GM08714 (cell line): ENCODE results near the gene LAMP1.
"Not testable (repeated sequence)": the region's sequence is repeated elsewhere in the genome, so short reads cannot be mapped to it uniquely, and the experiment has no call there.

Experiments
- H3K4me3 ChIP-seq: fragments of 200-500 bp; sonication (Bioruptor generic); 2 replicates; pipeline ENCODE4 v1.5.1; 2014; ENCODE audit warnings: mild to moderate bottlenecking, low read length, inconsistent platforms
- ZNF274 ChIP-seq: IDR thresholded peaks from 2 replicates; pipeline ENCODE4 v1.6.1; 2012; ENCODE audit warnings: mild to moderate bottlenecking, low read depth, low read length

Gene LAMP1

DNA sequence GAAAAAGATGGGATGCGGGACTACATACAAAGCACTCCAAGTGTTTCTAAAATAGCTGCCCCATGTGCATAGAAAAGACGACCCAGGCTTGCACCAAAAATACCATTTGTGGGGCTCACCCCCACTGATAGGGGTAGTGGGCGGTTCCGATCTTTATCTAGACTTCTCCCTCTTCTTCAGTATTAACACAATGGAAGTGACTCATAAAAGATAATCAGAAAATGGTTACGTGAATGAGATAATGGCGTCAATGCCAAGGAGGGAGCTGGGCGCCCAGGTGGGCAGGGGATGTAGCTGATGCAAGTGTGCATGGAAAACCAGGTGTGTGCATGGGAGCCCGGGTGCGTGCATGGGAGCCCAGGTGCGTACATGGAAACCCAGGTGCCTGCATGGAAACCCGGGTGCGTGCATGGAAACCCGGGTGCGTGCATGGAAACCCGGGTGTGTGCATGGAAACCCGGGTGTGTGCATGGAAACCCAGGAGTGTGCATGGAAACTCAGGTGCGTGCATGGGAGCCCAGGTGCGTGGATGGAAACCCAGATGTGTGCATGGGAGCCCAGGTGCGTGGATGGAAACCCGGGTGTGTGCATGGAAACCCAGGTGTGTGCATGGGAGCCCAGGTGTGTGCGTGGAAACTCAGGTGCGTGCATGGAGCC is 32.7 kb downstream of the LAMP1 start:
- H3K4me3 ChIP-seq, result no peak overlapping the region
- TF ChIP-seq ZNF274, result no peak

DNA sequence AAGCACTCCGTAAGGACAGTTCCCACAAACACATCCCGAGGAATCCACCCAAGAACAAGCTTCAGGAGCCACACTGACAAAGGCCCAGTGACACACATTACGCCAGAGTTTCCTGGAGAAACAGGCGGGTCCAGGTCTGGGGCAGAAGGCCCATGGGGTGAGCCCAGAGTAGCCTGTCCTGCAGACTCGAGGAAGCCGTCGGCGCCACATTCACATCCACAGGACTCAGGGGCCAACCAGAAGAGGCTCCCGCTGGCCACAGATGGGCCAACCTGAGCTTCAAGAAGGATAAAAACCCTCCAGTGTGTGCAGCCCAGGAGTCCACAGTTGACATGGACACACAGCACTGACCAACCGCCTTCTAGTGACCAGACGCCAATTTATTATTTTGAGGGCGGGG is 35.6 kb downstream of the LAMP1 start:
- no peak for TF ChIP-seq ZNF274
- H3K4me3 ChIP-seq, result no peak overlapping the region

DNA sequence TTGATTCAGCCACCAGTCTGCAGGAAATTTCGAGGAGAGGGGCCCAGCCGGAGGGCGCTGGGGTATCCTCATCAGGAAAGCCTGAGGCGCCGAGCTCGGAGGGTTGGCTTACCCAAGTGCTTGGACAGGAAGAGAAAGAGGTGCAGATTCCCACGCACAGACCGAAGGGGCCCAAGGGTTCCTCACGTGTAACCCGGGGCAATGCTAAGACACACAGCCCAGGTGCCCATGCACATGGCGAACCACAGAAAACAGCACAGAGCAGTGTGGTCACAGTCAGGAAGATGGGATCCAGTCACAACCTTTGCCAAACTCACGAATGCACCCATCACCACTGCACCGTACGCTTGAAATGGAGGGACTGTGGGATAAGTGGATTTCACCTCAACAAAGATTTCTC is 36.0 kb downstream of the LAMP1 start:
- no peak overlapping the region for H3K4me3 ChIP-seq
- no peak for TF ChIP-seq ZNF274

DNA sequence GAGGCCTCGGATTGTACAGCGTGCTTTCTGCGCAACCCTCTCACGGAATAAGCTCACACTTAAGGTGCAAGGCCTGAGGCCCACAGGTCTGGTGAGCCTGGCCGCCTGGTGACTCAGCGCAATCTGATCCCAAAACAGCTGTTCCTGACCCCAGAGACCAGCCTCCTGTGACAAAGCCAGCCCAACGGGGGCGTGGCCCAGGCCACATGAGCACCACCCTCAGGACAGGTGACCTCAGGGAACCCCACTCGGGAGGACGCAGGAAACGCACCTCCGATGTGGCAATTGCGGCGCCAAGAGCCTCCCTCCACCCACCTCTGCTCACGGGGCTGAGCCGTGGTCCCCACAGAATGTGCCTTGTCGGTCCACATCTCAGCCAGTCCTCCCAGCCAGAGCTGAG is 40.5 kb downstream of the LAMP1 start:
- no peak overlapping the region for H3K4me3 ChIP-seq
- TF ChIP-seq ZNF274, result no peak

DNA sequence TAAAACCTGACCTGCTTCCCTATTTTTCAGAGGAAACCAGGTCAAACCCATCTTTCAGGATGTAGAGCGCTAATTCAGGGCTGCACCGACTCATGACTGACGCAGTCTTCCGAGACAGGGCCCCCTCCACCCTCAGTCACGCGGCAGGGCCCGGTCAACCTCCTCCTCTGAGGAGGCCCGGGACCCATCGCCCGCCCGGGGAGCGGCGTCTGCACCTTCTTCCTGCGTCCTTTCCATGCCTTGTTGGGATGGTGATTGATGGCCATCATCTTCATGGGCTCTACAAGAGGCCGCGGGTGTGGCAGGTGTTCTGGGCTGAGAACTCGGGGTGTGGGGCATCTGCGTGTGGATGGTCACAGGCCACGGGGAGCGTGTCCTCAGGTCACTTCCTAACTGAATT is 40.9 kb downstream of the LAMP1 start:
- no peak for TF ChIP-seq ZNF274

DNA sequence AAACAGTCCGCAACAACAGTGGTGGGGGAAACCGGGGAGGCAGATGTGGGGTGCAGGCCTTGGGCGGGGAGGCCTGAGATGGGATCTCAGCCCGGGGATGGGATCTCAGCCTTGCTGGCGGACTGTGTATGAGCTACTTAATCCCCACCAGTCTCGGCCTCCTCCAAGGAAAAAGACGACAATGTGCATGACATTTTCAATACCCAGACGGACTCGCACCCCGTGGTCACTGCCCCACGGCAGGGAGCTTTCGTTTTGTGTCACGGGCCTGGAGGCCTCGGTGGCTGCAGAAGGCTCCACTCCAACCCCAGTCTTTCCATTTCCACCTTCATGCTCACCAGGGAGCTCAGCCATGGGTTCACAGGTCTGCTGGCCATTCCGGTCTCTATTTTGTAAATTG is 41.4 kb downstream of the LAMP1 start:
- no peak overlapping the region for H3K4me3 ChIP-seq
- no peak for TF ChIP-seq ZNF274

More for the DNA sequence above, 40.9 kb downstream of the LAMP1 start:
- H3K4me3 ChIP-seq, result no peak overlapping the region

DNA sequence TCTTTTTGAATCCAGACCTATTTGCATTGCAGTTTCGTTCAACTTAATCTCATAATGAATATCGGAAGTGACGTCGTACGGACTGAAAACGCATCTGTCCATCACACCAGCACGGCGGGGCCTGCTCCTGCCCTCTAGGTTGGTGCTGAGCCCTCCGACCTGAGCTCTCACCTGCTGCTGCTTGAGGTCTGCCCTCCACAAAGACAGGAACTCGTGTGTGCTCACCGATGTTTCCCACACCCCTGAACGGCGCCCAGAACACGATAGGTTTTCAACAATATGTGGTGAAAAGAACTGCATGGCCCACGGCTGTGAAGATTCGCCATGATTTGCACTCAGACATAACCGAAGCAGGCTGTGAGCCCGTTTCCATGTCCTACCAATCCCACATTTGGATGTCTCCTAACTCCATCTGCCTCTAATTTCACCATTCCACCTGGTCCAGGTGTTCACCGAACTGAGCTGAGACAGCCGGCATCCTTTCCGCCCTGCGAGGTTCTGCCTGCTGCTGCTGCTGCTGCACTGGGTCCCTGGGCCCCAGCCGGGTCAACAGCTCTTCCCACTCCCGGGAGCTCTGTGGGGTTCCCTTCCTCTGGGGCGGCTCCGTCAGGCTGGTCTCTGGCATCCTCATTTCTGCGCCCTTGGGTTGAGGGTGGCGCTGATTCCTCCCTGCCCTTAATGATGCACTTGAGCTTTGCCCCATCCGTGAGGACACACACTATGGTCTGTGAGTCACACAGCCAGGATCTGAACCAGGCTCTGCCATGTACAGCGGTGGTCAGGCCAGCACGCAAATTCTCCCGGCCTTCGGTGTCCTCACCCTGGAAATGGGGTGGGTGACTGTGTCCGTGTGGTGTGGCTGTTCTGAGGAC is 46.0 kb downstream of the LAMP1 start:
- no peak overlapping the region for H3K4me3 ChIP-seq
- no peak for TF ChIP-seq ZNF274

DNA sequence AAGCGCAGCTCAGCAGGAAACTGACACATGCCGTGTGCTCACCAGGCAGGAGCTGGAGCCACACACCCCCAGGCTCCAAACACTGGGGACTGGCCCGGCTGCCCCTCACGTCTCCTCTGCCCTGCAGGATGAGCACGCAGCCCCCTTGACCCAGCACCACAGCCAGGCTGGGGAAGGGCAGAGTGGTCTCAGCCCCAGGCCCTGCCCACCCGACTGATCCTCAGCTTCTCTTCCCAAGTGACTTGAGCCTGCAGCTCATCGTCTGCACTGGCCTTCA is 46.6 kb downstream of the LAMP1 start:
- TF ChIP-seq ZNF274, result no peak
- no peak overlapping the region for H3K4me3 ChIP-seq

DNA sequence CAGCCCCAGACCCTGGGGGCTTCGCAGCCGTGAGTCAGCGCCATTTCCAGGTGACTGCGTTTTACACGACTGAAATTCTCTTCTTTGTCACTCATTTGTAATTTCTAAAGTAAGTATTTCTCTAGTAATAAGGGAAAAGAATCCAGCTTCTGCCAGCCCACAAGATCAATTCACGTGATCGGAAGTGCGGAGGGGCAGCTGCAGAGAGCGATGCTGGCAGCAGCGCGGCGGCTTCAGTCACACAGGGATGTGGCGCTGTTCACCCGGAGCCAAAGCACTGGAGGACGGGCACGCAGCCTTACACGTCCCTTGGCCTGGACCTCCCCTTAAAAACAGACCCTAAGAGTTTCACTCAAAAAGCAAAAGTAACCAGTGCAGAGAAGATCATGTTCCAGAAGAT is 48.4 kb downstream of the LAMP1 start:
- H3K4me3 ChIP-seq, result no peak overlapping the region
- no peak for TF ChIP-seq ZNF274

DNA sequence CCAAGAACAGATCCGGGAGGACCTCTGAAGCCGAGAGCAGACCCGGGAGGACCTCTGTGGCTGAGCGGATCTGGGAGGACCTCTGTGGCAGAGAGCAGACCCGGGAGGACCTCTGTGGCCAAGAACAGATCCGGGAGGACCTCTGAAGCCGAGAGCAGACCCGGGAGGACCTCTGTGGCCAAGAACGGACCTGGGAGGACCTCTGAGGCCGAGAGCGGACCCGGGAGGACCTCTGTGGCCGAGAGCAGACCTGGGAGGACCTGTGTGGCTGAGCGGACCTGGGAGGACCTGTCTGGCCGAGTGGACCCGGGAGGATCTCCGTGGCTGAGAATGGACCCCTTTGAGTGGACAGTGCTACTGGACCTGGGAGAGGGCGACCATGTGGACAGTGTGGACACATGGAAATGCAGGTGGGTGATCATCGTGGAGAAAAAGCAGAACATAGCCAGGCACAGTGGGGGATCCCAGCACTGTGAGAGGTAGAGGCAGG is 50.7 kb downstream of the LAMP1 start:
- H3K4me3 ChIP-seq, result not testable (repeated sequence)

DNA sequence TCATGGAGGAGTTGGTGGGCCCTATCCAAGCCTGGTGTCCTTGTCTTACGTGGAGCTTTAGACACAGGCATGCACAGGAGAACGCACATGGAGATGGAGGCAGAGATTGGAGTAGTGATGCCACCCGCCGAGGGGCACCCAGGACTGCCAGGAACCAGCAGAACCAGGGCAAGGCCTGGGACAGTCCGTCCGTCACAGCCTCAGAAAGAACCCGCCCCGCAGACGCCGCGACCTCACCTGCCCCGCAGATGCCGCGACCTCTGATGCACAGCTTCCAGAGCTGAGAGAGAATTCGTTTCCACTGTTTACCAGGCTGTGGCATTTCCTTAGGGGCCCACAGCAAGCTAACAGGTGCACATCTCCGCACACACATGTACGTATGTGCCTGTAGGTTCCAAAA is 51.6 kb downstream of the LAMP1 start:
- H3K4me3 ChIP-seq, result no peak overlapping the region
- TF ChIP-seq ZNF274, result no peak

DNA sequence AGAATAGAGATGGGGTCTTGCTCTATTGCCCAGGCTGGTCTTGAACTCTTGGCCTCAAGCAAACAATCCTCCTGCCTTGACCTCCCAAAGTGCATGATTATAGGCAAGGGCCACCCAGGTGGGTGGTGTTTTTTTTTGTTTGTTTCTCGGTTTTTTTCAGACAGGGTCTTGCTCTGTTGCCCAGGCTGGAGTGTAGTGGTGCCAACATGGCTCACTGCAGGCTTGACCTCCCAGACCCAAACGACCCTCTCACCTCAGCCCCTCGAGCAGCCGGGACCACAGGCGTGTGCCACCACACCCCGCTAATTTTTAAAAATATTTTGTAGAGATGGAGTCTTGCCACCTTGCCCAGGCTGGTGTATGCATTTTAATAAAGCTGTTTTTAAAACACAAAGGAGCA is 52.0 kb downstream of the LAMP1 start:
- TF ChIP-seq ZNF274, result no peak
- H3K4me3 ChIP-seq, result no peak overlapping the region

DNA sequence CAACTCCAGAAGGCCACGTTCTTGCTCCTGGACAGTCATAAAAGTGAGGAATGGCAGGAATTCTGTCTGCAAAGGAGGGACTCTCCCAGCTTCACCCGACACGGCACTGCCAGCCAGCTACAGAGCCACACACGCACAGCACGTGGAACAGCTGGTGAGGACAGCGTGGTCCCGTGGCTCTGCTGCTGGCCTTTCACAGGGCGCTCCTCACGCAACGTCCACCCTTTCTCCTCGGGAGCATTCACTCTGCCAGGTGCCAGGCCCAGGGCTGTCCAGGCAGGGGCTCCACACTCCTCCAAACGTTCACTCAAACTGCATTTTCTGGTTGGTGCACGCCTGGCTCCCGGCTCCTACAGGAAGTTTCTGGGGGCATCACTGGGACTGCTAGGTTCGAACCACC is 52.5 kb downstream of the LAMP1 start:
- H3K4me3 ChIP-seq, result no peak overlapping the region
- TF ChIP-seq ZNF274, result no peak

DNA sequence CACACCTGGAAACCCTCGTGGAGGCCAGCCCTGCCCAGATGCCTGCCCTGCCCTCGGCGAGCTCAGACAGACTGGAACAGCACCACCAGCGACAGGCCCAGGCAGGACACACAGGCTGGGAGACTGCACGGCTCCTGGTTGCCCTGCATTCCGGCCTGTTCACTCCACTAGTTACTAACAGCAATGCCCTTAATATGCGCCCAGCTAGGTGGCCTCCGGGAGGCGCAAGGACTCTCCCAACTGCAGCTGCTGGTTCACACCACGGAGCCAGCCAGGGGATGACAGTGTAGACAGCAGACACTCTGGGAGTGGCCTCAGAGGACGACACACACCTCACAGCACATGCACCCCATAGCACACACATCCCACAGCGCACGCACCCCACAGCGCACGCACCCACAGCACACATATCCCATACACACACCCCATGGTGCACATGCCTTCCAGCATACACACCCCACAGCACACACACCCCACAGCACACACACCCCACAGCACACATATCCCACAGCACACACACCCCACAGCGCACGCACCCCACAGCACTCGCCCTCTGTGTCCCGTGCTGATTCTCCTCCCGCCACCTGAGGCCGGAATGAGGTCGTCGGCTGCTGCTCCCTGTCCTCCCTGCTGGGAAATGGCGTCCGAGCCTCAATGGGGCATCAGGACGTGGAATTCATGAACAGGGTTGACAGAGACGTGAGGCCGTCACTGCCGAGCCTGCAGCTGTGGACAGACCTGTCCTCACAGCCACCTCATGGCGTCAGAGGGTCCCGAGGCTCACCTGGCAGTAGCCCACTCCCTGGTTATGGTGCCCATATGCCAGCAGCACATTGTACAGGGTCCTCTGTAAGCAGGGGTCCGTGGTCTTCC is 53.3 kb downstream of the LAMP1 start:
- no peak overlapping the region for H3K4me3 ChIP-seq
- TF ChIP-seq ZNF274, result no peak

DNA sequence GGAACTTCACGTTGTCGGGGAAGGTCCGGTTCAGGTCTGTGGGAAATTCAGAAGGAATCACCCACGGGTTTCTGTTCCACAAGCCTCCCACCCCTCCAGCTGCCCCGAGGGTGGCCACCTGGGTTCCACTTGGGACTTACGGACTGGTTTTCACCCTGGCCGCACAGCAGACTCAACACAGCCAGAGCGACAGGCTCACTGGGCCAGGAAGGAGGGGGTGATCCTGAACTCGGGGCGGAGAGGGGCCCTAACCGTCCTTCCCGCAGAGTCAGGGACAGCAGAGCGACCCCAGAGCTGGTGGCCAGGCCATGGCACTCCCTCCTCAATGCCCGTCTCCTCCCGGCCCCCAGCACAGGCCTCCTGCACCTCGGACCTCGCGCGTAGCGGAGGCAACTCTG is 53.9 kb downstream of the LAMP1 start:
- no peak for TF ChIP-seq ZNF274
- no peak overlapping the region for H3K4me3 ChIP-seq
